Neural progenitor cell (in vitro differentiated cells): ENCODE data around the gene C1orf122.

Source experiments
- CTCF ChIP-seq: fragments of 200-600 bp; sonication (generic); IDR thresholded peaks from 2 replicates; pipeline ENCODE4 v1.5.1; 2017; ENCODE audit warnings: antibody characterized with exemption, mild to moderate bottlenecking
- EZH2 ChIP-seq: fragments of 200-600 bp; sonication (generic); IDR thresholded peaks from 2 replicates; pipeline ENCODE4 v1.6.1; 2017; ENCODE audit warnings: antibody characterized with exemption, mild to moderate bottlenecking, moderate library complexity
- EZH2phosphoT487 ChIP-seq: fragments of 200-600 bp; sonication (generic); IDR thresholded peaks from 2 replicates; pipeline ENCODE4 v1.6.1; 2017; ENCODE audit warnings: antibody characterized with exemption

GRCh38 chr1:37759451-37759850 lies 48.1 kb upstream of the C1orf122 start:
- TF ChIP-seq EZH2 (no peak), CTCF (no peak), EZH2phosphoT487 (no peak)
